Measurements from ENCODE around the gene DEXI. TPM values are rescaled to one million over a fixed set of nuclear protein-coding genes. Genes with fewer than 3 reads are reported as not detected.

DEXI gene
- 8.4 TPM for polyA plus RNA-seq (2012; ENCODE audit: low read depth, missing spikeins)

- FAIRE-seq: peak; percentile 88
Measured at GRCh38 chr16:10942352-10943063, at the start of gene DEXI. DEXI (minus strand) TSS chr16:10942468; CDS start chr16:10942005, 463 bp downstream.

GRCh38 chr16:10990378-10990777 lies 48.1 kb upstream of the DEXI start:
- no peak for FAIRE-seq
- DNase-seq (ENCODE audit: insufficient read length, low spot score): no peak
- TF ChIP-seq POU2F2 (IDR thresholded peaks at IDR 0.05; ENCODE audit: low read depth, low read length): no peak

More at GRCh38 chr16:10942352-10943063, at the start of gene DEXI:
- TF ChIP-seq PAX5 (IDR thresholded peaks at IDR 0.05; ENCODE audit: insufficient read depth, low read length, severe bottlenecking): no peak
- TF ChIP-seq POU2F2 (IDR thresholded peaks at IDR 0.05; ENCODE audit: low read depth, low read length): no peak
- TF ChIP-seq POLR2AphosphoS5 (IDR thresholded peaks at IDR 0.05; ENCODE audit: low read depth, low read length): no peak
- no peak for TF ChIP-seq POLR2A (IDR thresholded peaks at IDR 0.05; ENCODE audit: low read depth, low read length)
- TF ChIP-seq TAF1 (IDR thresholded peaks at IDR 0.05; ENCODE audit: low read depth, low read length): no peak
- TF ChIP-seq SPI1 (IDR thresholded peaks at IDR 0.05; ENCODE audit: low read depth, low read length): no peak
- peak; percentile 99 for DNase-seq (ENCODE audit: insufficient read length, low spot score)

GRCh38 chr16:10989559-10989958 lies 47.3 kb upstream of the DEXI start:
- DNase-seq (ENCODE audit: insufficient read length, low spot score) (no peak), FAIRE-seq (no peak)
- TF ChIP-seq POU2F2 (IDR thresholded peaks at IDR 0.05; ENCODE audit: low read depth, low read length): no peak
- TF ChIP-seq POLR2A (IDR thresholded peaks at IDR 0.05; ENCODE audit: low read depth, low read length): no peak
- TF ChIP-seq SPI1 (IDR thresholded peaks at IDR 0.05; ENCODE audit: low read depth, low read length): no peak
- TF ChIP-seq POLR2AphosphoS5 (IDR thresholded peaks at IDR 0.05; ENCODE audit: low read depth, low read length): no peak
- TF ChIP-seq TAF1 (IDR thresholded peaks at IDR 0.05; ENCODE audit: low read depth, low read length): no peak
- TF ChIP-seq PAX5 (IDR thresholded peaks at IDR 0.05; ENCODE audit: insufficient read depth, low read length, severe bottlenecking): no peak

GRCh38 chr16:10988879-10989278 lies 46.6 kb upstream of the DEXI start:
- no peak for DNase-seq (ENCODE audit: insufficient read length, low spot score)
- no peak for TF ChIP-seq TAF1 (IDR thresholded peaks at IDR 0.05; ENCODE audit: low read depth, low read length)
- TF ChIP-seq POLR2AphosphoS5 (IDR thresholded peaks at IDR 0.05; ENCODE audit: low read depth, low read length): no peak
- TF ChIP-seq PAX5 (IDR thresholded peaks at IDR 0.05; ENCODE audit: insufficient read depth, low read length, severe bottlenecking): no peak
- no peak for TF ChIP-seq SPI1 (IDR thresholded peaks at IDR 0.05; ENCODE audit: low read depth, low read length)
- no peak for TF ChIP-seq POU2F2 (IDR thresholded peaks at IDR 0.05; ENCODE audit: low read depth, low read length)
- no peak for TF ChIP-seq POLR2A (IDR thresholded peaks at IDR 0.05; ENCODE audit: low read depth, low read length)
- no peak for FAIRE-seq

- peak; percentile 51 for FAIRE-seq
- no peak for DNase-seq (ENCODE audit: insufficient read length, low spot score)
- no peak for TF ChIP-seq POU2F2 (IDR thresholded peaks at IDR 0.05; ENCODE audit: low read depth, low read length)
- no peak for TF ChIP-seq TAF1 (IDR thresholded peaks at IDR 0.05; ENCODE audit: low read depth, low read length)
- no peak for TF ChIP-seq POLR2A (IDR thresholded peaks at IDR 0.05; ENCODE audit: low read depth, low read length)
- TF ChIP-seq PAX5 (IDR thresholded peaks at IDR 0.05; ENCODE audit: insufficient read depth, low read length, severe bottlenecking): no peak
- TF ChIP-seq POLR2AphosphoS5 (IDR thresholded peaks at IDR 0.05; ENCODE audit: low read depth, low read length): no peak
- TF ChIP-seq SPI1 (IDR thresholded peaks at IDR 0.05; ENCODE audit: low read depth, low read length): peak; percentile 68
Measured at GRCh38 chr16:10988164-10988803, 46.0 kb upstream of the DEXI start.

- no peak for DNase-seq (ENCODE audit: insufficient read length, low spot score)
- TF ChIP-seq POU2F2 (IDR thresholded peaks at IDR 0.05; ENCODE audit: low read depth, low read length) (no peak), POLR2A (IDR thresholded peaks at IDR 0.05; ENCODE audit: low read depth, low read length) (no peak), TAF1 (IDR thresholded peaks at IDR 0.05; ENCODE audit: low read depth, low read length) (no peak), POLR2AphosphoS5 (IDR thresholded peaks at IDR 0.05; ENCODE audit: low read depth, low read length) (no peak), PAX5 (IDR thresholded peaks at IDR 0.05; ENCODE audit: insufficient read depth, low read length, severe bottlenecking) (no peak), SPI1 (IDR thresholded peaks at IDR 0.05; ENCODE audit: low read depth, low read length) (no peak)
- no peak for FAIRE-seq
Measured at GRCh38 chr16:10987361-10988163, 45.3 kb upstream of the DEXI start.

- no peak for FAIRE-seq
- DNase-seq (ENCODE audit: insufficient read length, low spot score): no peak
- TF ChIP-seq POLR2A (IDR thresholded peaks at IDR 0.05; ENCODE audit: low read depth, low read length) (no peak), POU2F2 (IDR thresholded peaks at IDR 0.05; ENCODE audit: low read depth, low read length) (no peak), TAF1 (IDR thresholded peaks at IDR 0.05; ENCODE audit: low read depth, low read length) (no peak), SPI1 (IDR thresholded peaks at IDR 0.05; ENCODE audit: low read depth, low read length) (no peak), PAX5 (IDR thresholded peaks at IDR 0.05; ENCODE audit: insufficient read depth, low read length, severe bottlenecking) (no peak), POLR2AphosphoS5 (IDR thresholded peaks at IDR 0.05; ENCODE audit: low read depth, low read length) (no peak)
Measured at GRCh38 chr16:10984509-10984908, 42.2 kb upstream of the DEXI start.

GRCh38 chr16:10983159-10983558 lies 40.9 kb upstream of the DEXI start:
- DNase-seq (ENCODE audit: insufficient read length, low spot score) (no peak), FAIRE-seq (peak; percentile 31)
- TF ChIP-seq POLR2A (IDR thresholded peaks at IDR 0.05; ENCODE audit: low read depth, low read length): no peak
- no peak for TF ChIP-seq TAF1 (IDR thresholded peaks at IDR 0.05; ENCODE audit: low read depth, low read length)
- TF ChIP-seq PAX5 (IDR thresholded peaks at IDR 0.05; ENCODE audit: insufficient read depth, low read length, severe bottlenecking): no peak
- no peak for TF ChIP-seq POU2F2 (IDR thresholded peaks at IDR 0.05; ENCODE audit: low read depth, low read length)
- no peak for TF ChIP-seq SPI1 (IDR thresholded peaks at IDR 0.05; ENCODE audit: low read depth, low read length)
- TF ChIP-seq POLR2AphosphoS5 (IDR thresholded peaks at IDR 0.05; ENCODE audit: low read depth, low read length): no peak

All from GM12891 (cell line).